ENCODE results near the gene EMILIN1. TPM values are rescaled to one million over a fixed set of nuclear protein-coding genes. Genes with fewer than 3 reads are reported as not detected.

EMILIN1 gene
- total and polyA plus RNA-seq, 2 of the 4 experiments (the other 2 are of a cell fraction), result 26.5 to 95.6 TPM

DNA sequence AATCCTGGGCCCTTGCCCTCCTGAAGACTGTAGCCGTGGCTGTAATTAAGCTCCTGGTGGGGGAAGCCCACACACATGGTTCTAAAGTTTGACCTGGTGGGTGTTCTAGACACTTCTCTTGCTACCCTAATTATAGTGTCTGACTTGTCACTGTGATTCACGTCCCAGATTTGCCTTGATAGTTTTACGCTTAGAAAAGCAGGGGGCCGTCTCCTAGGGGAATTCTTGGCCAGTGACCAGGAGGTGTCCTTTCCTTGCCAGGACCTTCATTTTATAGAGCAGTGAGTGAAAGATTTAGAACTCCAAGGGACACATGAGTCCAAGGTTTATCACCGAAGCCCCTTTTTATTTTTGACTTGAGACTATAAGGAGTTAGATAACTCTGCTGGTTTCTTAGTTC lies 36.7 kb upstream of the EMILIN1 start:
- no peak overlapping the region for H4K5ac ChIP-seq (ENCODE audit: low read depth, low read length)
- no peak overlapping the region for H3K56ac ChIP-seq (ENCODE audit: extremely low read depth, insufficient read depth, low read length)
- ATAC-seq (ENCODE audit: low read depth), result no peak
- dilution Hi-C loops (cut with HindIII; ENCODE audit: low sequenced_read_pairs, unreplicated experiment) (no loop called here), intact Hi-C loops (cut with micrococcal nuclease) (no loop called here), in situ Hi-C loops (cut with MboI; ENCODE audit: low sequenced_read_pairs) (no loop called here)
- H3K79me1 ChIP-seq (ENCODE audit: low read depth in 1 of 2, low read length in 2 of 2), result peaks cover 4 to 35% of the 10 kb centered on the region in 2 experiments; a peak in 3 of 4 replicates
- ChIA-PET POLR2A (ENCODE audit: unreplicated experiment) (interaction anchor here (0.5 to 0.6 kb wide), 2 partner anchors 71 to 151 kb away, joined by 3 read pairs; no protein-coding TSS in a partner anchor), CTCF (no interaction called here)
- H3K18ac ChIP-seq (ENCODE audit: low read depth, low read length), result no peak overlapping the region
- no TSS peak for BruUV-seq (replicated peaks)
- H4K20me1 ChIP-seq (ENCODE audit: insufficient read depth, low read length), result peaks cover 18% of the 10 kb centered on the region
- H2BK20ac ChIP-seq (ENCODE audit: low read depth, low read length), result no peak overlapping the region
- no peak overlapping the region for H2BK15ac ChIP-seq (ENCODE audit: low read depth, low read length)
- H3K4me1 ChIP-seq (ENCODE audit: control insufficient read depth, insufficient read depth, low read length), result peaks cover 4% of the 10 kb centered on the region; the same call in 1 of the 2 replicates
- H2AFZ ChIP-seq (replicated peaks; ENCODE audit: low read length, poor library complexity), result no peak overlapping the region
- no CpG with 5 or more reads among the region's 5 CpGs for WGBS, 2 experiments (ENCODE audit: extremely low coverage in 2 of 2, insufficient read length in 1 of 2)
- no peak overlapping the region for H4K8ac ChIP-seq (ENCODE audit: low read depth in 2 of 2, low read length in 2 of 2)
- no peak overlapping the region for H3K4ac ChIP-seq (ENCODE audit: low read depth, low read length)
- DNase-seq, result no peak
- H3K27me3 ChIP-seq (ENCODE audit: control insufficient read depth, insufficient read depth, low read length), result no peaks in the 10 kb centered on the region
- no peak overlapping the region for H2BK5ac ChIP-seq (ENCODE audit: low read depth, low read length, poor library complexity, severe bottlenecking)
- H3K14ac ChIP-seq (replicated peaks; ENCODE audit: low read depth, low read length), result no peak overlapping the region
- no peak overlapping the region for H3K4me2 ChIP-seq (ENCODE audit: low read depth, low read length)
- no peak overlapping the region for H3K27ac ChIP-seq (ENCODE audit: insufficient read depth, low read length)
- H3K9ac ChIP-seq (ENCODE audit: low read depth, low read length), result no peak overlapping the region
- no peak overlapping the region for H2AK9ac ChIP-seq (replicated peaks; ENCODE audit: low read depth, low read length, poor library complexity)
- H3K9me3 ChIP-seq (ENCODE audit: control insufficient read depth, insufficient read depth, low read length), result no peaks in the 10 kb centered on the region
- peaks cover 54% of the 10 kb centered on the region for H3K36me3 ChIP-seq (ENCODE audit: control insufficient read depth, insufficient read depth, low read length)
- H2AK5ac ChIP-seq (ENCODE audit: low read depth, low read length), result no peak overlapping the region
- H3K23ac ChIP-seq (ENCODE audit: low read depth, low read length), result no peak overlapping the region
- no peak overlapping the region for H2BK120ac ChIP-seq (ENCODE audit: low read depth, low read length)
- H3K4me3 ChIP-seq (ENCODE audit: insufficient read depth, low read depth, low read length), result no peak overlapping the region
- H4K91ac ChIP-seq (ENCODE audit: insufficient read depth, low read depth, low read length), result no peak overlapping the region
- peaks cover 9% of the 10 kb centered on the region for H3K9me1 ChIP-seq (ENCODE audit: insufficient read depth, low read length)
- TF ChIP-seq CEBPB (IDR thresholded peaks at IDR 0.05; ENCODE audit: low read depth, low read length) (no peak), SMC3 (IDR thresholded peaks at IDR 0.05; ENCODE audit: low read depth, low read length) (no peak), USF2 (IDR thresholded peaks at IDR 0.05; ENCODE audit: low read depth, low read length) (no peak), CTCF (conservative IDR thresholded peaks at IDR 0.05; ENCODE audit: low read depth, low read length) (no peak), NFE2L2 (IDR thresholded peaks at IDR 0.05; ENCODE audit: low read depth, low read length) (no peak), POLR2A (IDR thresholded peaks at IDR 0.05; ENCODE audit: low read depth, low read length) (no peak), MAFK (IDR thresholded peaks at IDR 0.05; ENCODE audit: low read depth, low read length) (no peak)
- TF ChIP-seq, protein P1, sequence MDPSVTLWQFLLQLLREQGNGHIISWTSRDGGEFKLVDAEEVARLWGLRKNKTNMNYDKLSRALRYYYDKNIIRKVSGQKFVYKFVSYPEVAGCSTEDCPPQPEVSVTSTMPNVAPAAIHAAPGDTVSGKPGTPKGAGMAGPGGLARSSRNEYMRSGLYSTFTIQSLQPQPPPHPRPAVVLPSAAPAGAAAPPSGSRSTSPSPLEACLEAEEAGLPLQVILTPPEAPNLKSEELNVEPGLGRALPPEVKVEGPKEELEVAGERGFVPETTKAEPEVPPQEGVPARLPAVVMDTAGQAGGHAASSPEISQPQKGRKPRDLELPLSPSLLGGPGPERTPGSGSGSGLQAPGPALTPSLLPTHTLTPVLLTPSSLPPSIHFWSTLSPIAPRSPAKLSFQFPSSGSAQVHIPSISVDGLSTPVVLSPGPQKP (IDR thresholded peaks at IDR 0.05; ENCODE audit: borderline replicate concordance, low read depth, low read length), result no peak

Measured in IMR-90 (cell line).